SH-SY5Y (cell line): ENCODE data around the gene LRRC8D.

Source experiments
- GATA2 ChIP-seq: IDR thresholded peaks from 2 replicates; pipeline ENCODE4 v1.6.1; 2011; ENCODE audit warnings: mild to moderate bottlenecking, low read depth, low read length
- GATA3 ChIP-seq: IDR thresholded peaks from 2 replicates; pipeline ENCODE4 v1.6.1; 2011; ENCODE audit warnings: low read depth, mild to moderate bottlenecking, low read length, moderate library complexity

The LRRC8D gene

DNA sequence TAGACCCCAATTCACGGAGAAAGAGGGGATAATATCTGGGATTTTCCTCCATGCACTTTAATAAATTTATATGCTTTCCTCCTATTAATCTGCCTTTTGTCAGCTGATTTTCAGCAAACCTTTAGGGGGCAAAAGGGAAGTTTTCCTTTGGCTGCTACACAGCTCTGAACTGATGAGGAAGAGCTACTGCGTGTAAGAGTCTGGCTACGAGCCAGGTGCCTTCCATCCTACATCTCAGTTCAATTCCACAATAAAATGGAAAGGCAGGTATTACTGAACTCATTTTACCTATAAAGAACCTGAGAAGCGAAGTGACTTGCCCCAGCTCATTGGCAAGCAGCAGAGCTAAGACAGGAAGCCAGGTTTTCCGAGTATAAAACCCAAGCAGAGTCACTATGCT lies 145.8 kb downstream of the LRRC8D start:
- TF ChIP-seq GATA2 (no peak), GATA3 (no peak)

DNA sequence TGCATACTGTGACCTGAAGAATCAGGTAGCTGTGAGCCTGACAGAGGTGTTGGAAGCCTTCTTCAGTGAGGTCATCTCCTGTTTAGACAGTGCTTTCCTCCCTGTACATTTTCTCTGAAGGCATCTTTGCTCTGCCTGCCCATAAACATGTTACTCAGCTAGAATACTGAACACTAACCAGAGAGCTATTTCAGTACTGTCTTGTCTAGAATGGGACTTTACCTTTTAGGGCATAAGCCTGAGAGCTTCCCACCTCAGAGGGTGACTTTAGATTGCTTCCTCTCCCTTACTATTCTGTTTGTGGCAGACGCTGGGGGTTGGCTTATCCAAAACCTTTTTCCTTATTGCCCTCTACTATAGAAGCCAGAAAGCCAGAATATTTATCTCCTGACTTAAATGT lies 150.8 kb downstream of the LRRC8D start:
- TF ChIP-seq GATA2 (no peak), GATA3 (no peak)

- TF ChIP-seq GATA2 (no peak), GATA3 (no peak)
These were observed 151.2 kb downstream of the LRRC8D start for GRCh38 chr1:89972024-89972423.

DNA sequence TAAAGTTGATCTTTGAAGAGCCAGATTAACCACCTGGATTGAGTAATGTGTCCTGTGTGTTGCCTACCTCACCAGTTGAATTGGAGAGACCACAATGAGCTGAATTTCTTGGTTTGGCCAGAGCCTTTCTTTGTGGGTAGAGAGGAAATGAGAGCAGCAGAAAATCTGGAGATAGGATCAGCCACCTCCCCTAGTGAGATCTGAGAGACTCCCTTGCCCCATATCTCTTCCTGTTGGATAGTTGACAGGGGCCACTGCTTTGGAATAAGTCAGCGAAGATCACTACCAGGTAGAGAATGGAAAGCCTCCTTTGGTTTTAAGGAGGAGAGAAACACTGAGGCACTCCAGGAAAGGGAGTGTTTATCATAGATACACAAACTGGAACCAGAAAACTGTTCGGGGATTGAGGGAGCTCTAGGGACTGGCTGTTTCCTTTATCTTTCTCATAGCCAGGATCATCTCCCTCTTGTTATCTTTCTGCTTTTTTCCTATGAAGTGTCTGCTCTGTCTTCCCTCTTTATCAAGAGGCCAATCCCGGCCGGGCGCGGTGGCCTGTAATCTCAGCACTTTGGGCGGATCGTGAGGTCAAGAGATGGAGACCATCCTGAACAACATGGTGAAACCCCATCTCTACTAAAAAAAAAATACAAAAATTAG lies 152.8 kb downstream of the LRRC8D start:
- no peak for TF ChIP-seq GATA3
- TF ChIP-seq GATA2, result no peak

GRCh38 chr1:89974256-89974655 lies 153.4 kb downstream of the LRRC8D start:
- no peak for TF ChIP-seq GATA3
- TF ChIP-seq GATA2, result no peak

GRCh38 chr1:89974696-89975470 lies 154.1 kb downstream of the LRRC8D start:
- no peak for TF ChIP-seq GATA3
- TF ChIP-seq GATA2, result no peak

DNA sequence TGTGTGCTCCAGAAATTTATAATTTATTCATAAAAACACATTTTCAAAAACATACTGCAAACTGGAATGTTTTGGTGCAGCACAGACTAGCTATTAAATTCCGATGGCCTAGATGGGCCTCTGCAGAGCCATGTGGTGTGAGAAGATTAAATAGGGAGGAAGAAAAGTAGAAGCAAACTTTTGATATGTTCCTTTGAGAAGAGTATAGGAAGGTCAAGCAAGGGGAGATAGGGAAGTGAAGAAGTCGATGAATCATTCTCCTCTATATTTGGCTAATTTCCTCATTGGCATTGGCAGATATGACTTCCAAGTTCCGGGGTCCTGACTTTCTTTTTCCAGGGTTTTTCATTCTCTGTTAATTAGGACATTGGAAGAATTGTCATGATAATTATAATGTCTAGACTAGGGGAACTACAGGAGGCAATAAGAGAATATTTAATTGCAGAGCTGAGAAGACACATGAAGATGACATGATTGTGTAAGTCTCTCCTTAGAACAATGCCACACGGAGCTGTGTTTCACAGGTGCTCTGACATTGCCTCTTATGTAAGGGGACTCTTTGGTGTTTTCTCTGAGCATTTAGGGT lies 154.8 kb downstream of the LRRC8D start:
- no peak for TF ChIP-seq GATA2
- TF ChIP-seq GATA3, result no peak

GRCh38 chr1:89978755-89979154 lies 157.9 kb downstream of the LRRC8D start:
- TF ChIP-seq GATA3, result no peak
- TF ChIP-seq GATA2, result no peak

GRCh38 chr1:89980605-89981004 lies 159.8 kb downstream of the LRRC8D start:
- TF ChIP-seq GATA2 (no peak), GATA3 (no peak)

DNA sequence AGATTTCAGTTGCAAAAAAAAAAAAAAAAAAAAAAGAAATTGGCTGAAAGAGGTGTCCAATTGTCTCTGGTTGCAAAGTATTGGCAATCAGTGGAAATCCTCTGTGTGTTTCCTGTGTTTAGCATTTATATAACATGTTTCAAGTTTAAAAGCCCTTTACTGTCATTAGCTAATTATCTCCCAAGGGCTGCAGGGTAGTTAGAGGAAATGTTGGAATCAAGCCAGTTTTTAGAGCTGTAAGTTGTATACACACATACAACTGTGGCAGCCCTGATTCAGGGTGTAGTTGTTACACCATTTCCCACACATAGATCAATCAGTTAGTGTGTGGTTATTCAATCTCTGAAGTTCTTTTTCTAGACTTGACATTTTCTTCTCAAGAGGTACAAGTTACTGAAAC lies 165.2 kb downstream of the LRRC8D start:
- no peak for TF ChIP-seq GATA2
- no peak for TF ChIP-seq GATA3
